ENCODE measurements around the gene MLLT3. TPM values are rescaled to one million over a fixed set of nuclear protein-coding genes. Genes with fewer than 3 reads are reported as not detected.

MLLT3 gene
- total and polyA plus RNA-seq, 2 of the 8 experiments (the other 6 are each of a cell fraction or from before 2014, with no cell fraction given): 5.9 to 9.6 TPM

DNA sequence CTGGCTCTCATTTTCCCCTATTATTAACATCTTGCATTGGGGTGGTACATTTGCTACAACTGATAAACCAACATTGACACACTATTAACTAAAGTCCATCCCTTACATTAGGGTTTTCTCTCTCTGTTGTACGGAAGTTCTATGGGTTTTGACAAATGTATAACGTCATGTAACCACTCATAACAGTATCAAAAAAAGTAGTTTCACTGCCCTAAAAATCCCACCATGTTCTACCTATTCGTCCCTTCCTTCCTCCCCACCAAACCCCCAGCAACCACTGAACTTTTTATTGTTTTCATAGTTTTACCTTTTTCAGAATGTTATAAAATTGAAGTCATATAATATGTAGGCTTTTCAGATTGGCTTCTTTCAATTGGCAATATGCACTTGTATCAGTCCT is 40.1 kb downstream of the MLLT3 start (continued):
- TF ChIP-seq RAD21 (IDR thresholded peaks at IDR 0.05 in 1 of 2, conservative IDR thresholded peaks at IDR 0.05 in 1 of 2; ENCODE audit: low read depth in 2 of 2, low read length in 2 of 2) (no peak), RXRA (IDR thresholded peaks at IDR 0.05; ENCODE audit: insufficient read depth, low read depth, low read length) (no peak), CHD2 (IDR thresholded peaks at IDR 0.05; ENCODE audit: low read length) (no peak), ZNF274 (IDR thresholded peaks at IDR 0.05; ENCODE audit: borderline replicate concordance, extremely low read depth, low read length) (no peak), JUN (IDR thresholded peaks at IDR 0.05; ENCODE audit: low read depth, low read length) (no peak)

All from H1 (cell line).